Femur (tissue), 1 donor: ENCODE results near the gene PTPRJ.
"Not testable (repeated sequence)": the region's sequence is repeated elsewhere in the genome, so short reads cannot be mapped to it uniquely, and the experiment has no call there.

Experiments used
- DNase-seq: peaks from one replicate; pipeline ENCODE4 v3.0.0-alpha.2; 2017

The PTPRJ gene

DNA sequence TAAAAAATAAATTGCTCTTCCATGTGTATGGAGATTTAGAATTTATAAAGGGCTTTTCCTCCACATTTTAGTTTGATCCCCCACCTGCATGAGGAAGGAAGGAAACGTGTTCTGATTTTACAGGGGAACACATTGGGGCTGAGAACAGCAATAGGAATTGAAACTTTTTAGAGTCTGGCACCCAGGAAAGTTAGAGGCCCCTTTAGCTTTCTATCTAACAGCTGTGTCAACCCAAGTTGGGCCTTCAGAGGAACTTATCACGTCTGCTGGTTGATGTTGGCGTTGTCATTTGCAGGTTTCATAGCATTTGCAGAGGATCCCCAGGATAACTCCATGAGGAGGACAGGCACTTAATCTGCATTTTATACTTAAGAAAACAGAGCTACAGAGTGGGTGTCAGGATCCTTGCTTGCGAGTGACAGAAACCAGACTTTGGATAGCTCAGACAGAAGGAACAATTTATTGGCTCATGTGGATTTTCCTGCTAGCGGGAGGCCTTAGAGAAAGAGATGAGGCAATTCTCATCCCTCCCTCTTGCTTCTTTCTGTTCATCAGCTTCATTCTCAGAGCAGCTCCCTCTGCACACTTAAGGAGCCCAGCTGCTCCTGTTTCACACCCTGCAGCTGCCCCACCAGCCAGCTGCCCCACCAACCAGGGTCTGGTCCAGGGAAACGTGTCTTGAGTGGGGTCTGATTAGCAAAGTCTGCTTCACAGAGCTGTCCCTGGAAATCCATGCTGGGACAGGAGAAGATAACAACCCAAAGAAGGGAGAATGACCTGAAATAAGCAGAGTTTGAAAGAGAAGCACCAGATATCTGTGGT is 143.8 kb downstream of the PTPRJ start:
- DNase-seq = no peak

- no peak for DNase-seq
Measured at GRCh38 chr11:48124880-48125279, 144.5 kb downstream of the PTPRJ start.

DNA sequence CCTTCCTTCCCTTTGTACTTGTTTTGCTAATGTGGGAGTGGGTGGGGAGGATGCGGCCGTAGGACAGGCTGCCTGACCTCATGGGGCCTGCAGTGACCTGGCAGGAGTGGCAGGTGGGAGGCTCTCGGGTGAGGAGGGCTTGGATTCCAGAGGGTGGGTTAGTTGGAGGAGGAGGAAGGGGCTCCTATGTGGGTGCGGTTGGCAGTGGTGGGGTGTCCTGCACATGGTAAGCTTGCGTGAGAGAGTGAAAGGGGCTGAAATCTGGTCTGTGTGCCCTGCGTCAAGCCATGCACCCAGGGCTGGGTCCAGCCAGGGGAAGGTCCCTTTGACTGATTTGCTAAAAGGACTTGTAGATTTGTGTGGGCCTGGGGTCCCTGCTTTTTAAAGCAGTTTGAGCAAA is 145.5 kb downstream of the PTPRJ start:
- no peak for DNase-seq

DNA sequence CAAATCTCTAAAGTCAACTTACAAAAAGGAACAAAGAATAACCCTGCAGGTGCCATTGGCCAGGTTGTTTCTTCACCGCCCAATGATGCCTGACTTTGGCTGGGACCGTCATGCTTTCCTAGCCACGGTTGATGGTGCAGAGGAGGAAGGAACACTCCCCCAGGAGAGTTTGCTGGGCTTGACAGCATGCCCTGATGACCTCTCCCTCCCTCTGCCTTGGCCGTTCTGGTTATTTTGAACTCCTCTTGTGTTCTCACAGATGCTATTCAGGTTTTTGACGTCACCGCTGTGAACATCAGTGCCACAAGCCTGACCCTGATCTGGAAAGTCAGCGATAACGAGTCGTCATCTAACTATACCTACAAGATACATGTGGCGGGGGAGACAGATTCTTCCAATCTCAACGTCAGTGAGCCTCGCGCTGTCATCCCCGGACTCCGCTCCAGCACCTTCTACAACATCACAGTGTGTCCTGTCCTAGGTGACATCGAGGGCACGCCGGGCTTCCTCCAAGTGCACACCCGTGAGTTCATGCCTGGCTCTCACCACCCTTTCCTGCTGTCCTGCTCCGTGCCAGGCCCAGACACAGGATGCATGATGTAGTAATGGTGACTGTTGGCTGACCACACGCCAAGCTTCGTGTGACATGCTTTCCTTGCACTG is 147.3 kb downstream of the PTPRJ start:
- no peak for DNase-seq

DNA sequence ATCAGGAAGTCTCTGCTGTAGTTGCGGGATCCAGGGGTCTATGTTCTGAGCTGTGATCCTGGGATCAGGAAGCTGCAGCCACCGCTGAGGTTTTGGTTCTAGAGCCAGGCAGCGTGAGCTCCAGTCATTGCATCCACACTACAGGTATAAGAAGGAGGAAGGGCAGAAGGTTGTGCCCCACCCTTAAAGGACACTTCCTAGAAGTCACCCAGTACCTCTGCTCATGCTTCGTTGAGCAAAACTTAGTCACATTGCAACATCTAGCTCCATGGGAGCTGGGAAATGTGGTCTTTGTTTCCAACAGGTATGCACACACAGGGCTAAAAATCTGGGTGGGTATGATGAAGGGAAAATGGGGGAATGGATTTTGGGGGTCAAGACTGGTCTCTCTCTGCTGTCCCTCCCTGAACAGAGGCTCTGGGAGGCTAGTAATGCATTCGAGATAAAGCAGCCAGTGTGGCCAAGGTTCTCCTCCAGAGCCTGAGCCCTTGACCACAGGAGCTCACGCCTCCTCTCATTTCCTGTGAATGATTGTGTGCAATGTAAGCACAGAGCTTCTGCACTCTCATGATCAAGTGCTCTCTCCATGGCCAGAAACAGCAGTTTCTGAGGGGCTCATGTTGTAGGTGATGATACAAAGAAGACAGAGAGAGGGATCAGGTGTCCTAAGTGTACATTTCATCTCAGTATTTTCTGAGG is 149.5 kb downstream of the PTPRJ start:
- DNase-seq = no peak

GRCh38 chr11:48134221-48134922 is 154.0 kb downstream of the PTPRJ start:
- no peak for DNase-seq

GRCh38 chr11:48138222-48138621 is 157.9 kb downstream of the PTPRJ start:
- no peak for DNase-seq

DNA sequence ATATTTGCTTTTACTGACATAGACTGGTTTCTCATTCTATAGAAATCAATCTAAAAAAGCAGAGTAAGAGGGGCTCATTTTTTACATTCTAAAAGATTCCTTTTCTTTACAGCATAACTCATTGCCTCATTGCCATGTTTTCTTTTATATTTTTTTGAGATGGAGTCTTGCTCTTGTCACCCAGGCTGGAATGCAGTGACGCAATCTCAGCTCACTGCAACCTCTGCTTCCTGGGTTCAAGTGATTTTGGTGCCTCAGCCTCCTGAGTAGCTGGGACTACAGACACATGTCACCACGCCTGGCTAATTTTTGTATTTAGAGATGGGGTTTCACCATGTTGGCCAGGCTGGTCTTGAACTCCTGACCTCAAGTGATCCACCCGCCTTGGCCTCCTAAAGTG is 159.5 kb downstream of the PTPRJ start:
- DNase-seq = not testable (repeated sequence)

GRCh38 chr11:48141475-48142122 is 161.2 kb downstream of the PTPRJ start:
- no peak for DNase-seq

DNA sequence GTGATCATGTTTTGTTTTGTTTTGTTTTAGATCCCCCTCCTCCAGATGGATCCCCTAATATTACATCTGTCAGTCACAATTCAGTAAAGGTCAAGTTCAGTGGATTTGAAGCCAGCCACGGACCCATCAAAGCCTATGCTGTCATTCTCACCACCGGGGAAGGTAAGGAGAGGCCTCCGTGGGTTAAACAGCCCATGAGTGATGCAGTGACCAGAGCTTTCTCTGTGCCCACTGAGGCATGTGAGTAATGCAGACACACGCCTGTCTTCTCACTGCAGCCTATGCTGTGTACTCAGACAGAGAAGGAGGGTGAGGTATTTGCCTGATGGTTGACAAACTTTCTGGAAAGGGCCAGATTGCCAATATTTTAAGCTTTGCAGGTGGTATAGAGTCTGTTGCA is 162.5 kb downstream of the PTPRJ start:
- no peak for DNase-seq

DNA sequence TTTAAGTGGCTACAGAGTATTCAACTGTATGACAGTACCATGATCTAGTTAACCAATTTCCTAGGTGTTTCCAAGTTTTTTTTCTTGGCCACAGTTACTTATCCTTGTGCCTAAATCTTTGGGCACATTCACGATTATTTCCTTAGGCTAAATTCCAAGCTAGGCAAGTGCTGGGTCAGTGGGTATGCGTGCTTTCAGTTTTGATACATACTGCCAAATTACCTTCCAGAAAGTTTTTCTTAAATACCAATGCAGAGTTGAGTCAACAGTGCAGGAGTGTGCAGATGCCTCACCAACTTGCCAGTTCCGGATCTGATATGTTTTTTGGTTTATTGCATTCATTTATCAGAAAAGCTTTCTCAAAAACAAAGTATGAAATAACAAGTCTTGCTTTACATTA is 168.4 kb downstream of the PTPRJ start:
- DNase-seq = no peak

GRCh38 chr11:48150213-48150612 is 169.9 kb downstream of the PTPRJ start:
- no peak for DNase-seq

DNA sequence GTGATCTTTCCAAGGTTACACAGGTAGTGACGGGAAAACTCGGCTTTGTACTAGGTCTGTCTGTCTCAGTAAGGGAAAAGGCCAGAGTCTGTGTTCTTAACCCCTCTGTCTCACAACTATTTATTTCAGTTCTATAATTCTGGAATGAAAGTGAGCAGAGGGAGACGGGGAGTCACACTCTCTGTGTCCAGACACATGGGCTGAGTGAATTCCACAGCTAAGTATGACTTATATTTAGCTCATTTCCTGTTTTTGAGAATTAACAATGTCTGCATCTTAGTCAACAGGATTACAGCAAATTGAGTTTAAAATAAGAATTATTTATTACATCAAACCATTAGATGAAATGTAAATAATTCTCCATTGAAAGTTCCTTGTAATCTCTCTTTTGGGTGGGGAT is 173.8 kb downstream of the PTPRJ start:
- DNase-seq = no peak

- DNase-seq = no peak
Measured at GRCh38 chr11:48161951-48162884, 181.9 kb downstream of the PTPRJ start.

- DNase-seq = no peak
Measured at GRCh38 chr11:48162885-48163268, 182.5 kb downstream of the PTPRJ start.

- DNase-seq = no peak
Measured at GRCh38 chr11:48163360-48164100, 183.2 kb downstream of the PTPRJ start.

DNA sequence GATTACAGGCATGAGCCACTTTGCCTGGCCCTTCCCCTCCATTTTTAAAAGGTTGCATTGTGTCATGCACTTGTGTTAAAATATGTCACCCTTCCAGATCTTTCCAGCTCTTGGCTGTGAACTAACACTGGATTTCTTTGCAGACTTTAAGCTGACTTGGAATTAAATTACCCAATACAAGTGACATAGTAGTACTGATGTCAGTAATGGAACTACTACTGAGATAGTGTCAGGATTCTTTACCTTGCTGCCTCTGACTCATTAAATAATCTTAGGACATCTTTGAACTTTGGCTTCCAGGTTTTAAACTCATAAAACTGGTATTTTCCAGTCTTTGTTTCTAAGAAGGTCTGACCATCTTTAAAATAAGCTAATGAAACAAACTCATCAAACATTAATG is 184.5 kb downstream of the PTPRJ start:
- no peak for DNase-seq

DNA sequence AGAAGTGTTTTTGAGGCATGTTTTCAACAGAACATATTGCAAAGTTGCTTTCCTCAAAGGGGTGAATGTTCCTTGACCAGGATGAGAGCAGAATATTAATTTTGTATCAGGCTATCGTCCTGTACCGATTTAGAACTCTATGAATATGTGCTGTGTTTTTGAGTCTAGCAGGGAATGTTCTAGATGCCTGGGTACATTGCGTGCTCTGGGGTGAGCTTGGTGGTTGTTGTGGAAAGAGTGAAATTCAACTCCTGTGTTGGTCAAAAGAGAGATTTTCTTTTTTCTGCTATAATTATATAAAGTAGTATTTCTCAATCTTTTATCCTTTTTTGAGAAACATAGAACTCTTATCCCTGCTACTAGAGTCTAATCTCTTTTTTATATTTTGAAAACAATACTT is 185.1 kb downstream of the PTPRJ start:
- no peak for DNase-seq

- no peak for DNase-seq
Measured at GRCh38 chr11:48167380-48167779, 187.0 kb downstream of the PTPRJ start.

- no peak for DNase-seq
Measured at GRCh38 chr11:48168815-48169214, 188.5 kb downstream of the PTPRJ start.

GRCh38 chr11:48169259-48169658 is 188.9 kb downstream of the PTPRJ start:
- DNase-seq = no peak
